Panc1 (cell line): ENCODE results near the gene RIMBP2.

Source experiments
- POLR2AphosphoS5 ChIP-seq: IDR thresholded peaks from 2 replicates; pipeline ENCODE4 v1.6.1; 2012; ENCODE audit warnings: mild to moderate bottlenecking, low read depth, low read length, moderate library complexity
- TF ChIP-seq, protein P1 (sequence below), 2 experiments: IDR thresholded peaks; 2 replicates each; pipeline ENCODE4 v1.6.1; 2011 to 2012; ENCODE audit warnings: low read depth in 2 of 2, control low read depth in 1 of 2, low read length in 1 of 2, mild to moderate bottlenecking in 1 of 2, moderate library complexity in 1 of 2; ENCODE audit not compliant: insufficient read depth in 1 of 2
- TF ChIP-seq, protein P2 (sequence below): fragments of 450-650 bp; IDR thresholded peaks from 2 replicates; pipeline ENCODE4 v1.5.1; 2017; ENCODE audit warnings: mild to moderate bottlenecking

DNA sequence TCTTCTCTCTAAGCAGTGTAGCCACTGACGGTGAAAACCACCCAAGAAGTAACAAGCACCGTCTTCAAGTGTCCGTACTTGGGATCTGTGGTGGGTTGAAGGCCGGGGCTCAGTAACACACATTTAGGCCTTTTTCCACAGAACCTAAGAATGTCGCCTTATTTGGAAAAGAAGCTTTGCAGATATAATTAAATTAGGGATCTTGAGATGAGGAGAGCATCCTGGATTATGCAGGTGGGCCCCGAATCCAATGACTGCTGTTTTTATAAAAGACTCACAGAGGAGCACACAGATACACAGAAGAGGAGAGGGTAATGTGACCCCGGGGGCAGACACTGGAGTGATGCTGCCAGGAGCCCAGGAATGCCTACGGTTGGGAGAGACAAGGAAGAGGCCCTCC lies 46.3 kb downstream of the RIMBP2 start:
- TF ChIP-seq, protein P1, sequence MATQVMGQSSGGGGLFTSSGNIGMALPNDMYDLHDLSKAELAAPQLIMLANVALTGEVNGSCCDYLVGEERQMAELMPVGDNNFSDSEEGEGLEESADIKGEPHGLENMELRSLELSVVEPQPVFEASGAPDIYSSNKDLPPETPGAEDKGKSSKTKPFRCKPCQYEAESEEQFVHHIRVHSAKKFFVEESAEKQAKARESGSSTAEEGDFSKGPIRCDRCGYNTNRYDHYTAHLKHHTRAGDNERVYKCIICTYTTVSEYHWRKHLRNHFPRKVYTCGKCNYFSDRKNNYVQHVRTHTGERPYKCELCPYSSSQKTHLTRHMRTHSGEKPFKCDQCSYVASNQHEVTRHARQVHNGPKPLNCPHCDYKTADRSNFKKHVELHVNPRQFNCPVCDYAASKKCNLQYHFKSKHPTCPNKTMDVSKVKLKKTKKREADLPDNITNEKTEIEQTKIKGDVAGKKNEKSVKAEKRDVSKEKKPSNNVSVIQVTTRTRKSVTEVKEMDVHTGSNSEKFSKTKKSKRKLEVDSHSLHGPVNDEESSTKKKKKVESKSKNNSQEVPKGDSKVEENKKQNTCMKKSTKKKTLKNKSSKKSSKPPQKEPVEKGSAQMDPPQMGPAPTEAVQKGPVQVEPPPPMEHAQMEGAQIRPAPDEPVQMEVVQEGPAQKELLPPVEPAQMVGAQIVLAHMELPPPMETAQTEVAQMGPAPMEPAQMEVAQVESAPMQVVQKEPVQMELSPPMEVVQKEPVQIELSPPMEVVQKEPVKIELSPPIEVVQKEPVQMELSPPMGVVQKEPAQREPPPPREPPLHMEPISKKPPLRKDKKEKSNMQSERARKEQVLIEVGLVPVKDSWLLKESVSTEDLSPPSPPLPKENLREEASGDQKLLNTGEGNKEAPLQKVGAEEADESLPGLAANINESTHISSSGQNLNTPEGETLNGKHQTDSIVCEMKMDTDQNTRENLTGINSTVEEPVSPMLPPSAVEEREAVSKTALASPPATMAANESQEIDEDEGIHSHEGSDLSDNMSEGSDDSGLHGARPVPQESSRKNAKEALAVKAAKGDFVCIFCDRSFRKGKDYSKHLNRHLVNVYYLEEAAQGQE (IDR thresholded peaks at IDR 0.05; ENCODE audit: insufficient read depth in 1 of 2, low read depth in 2 of 2, low read length in 1 of 2): no peak
- TF ChIP-seq, protein P2, sequence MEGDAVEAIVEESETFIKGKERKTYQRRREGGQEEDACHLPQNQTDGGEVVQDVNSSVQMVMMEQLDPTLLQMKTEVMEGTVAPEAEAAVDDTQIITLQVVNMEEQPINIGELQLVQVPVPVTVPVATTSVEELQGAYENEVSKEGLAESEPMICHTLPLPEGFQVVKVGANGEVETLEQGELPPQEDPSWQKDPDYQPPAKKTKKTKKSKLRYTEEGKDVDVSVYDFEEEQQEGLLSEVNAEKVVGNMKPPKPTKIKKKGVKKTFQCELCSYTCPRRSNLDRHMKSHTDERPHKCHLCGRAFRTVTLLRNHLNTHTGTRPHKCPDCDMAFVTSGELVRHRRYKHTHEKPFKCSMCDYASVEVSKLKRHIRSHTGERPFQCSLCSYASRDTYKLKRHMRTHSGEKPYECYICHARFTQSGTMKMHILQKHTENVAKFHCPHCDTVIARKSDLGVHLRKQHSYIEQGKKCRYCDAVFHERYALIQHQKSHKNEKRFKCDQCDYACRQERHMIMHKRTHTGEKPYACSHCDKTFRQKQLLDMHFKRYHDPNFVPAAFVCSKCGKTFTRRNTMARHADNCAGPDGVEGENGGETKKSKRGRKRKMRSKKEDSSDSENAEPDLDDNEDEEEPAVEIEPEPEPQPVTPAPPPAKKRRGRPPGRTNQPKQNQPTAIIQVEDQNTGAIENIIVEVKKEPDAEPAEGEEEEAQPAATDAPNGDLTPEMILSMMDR: no peak
- no peak for TF ChIP-seq POLR2AphosphoS5
